PC-3 (cell line): Measurements from ENCODE around the gene SERPINB5. TPM values are rescaled to one million over a fixed set of nuclear protein-coding genes. Genes with fewer than 3 reads are reported as not detected.

Experiments
- ATAC-seq: fragments of 200-7000 bp; cut with Tn5 transposase; 2 replicates; pipeline ENCODE4 v1.9.1; 2020; ENCODE audit warnings: mild to moderate bottlenecking, moderate library complexity
- BruUV-seq: library from RNA; stranded (reverse); fragments of 400-500 nt; replicated peaks from 2 replicates; lab custom pipeline; 2021; lab: Mats Ljungman, UMichigan
- CTCF ChIA-PET: fragments of 300-600 bp; sonication (Branson Sonifier 250); formaldehyde crosslinking; loops from one replicate; lab custom pipeline; 2022; ENCODE audit warnings: antibody characterized with exemption; lab: Charles Lee
- POLR2A ChIA-PET: fragments of 300-600 bp; sonication (Branson Sonifier 250); formaldehyde crosslinking; loops from one replicate; lab custom pipeline; 2022; ENCODE audit warnings: antibody characterized with exemption; ENCODE audit not compliant: unreplicated experiment; lab: Charles Lee
- DNase-seq: peaks from one replicate; pipeline ENCODE4 v3.0.0-alpha.2; 2015
- H2AFZ ChIP-seq: fragments of 300-600 bp; sonication (generic); 2 replicates; pipeline ENCODE4 v1.6.0; 2016; ENCODE audit warnings: antibody characterized with exemption, low read length
- H3F3A ChIP-seq: fragments of 300-600 bp; sonication (generic); one replicate; pipeline ENCODE4 v1.6.0; 2017; ENCODE audit warnings: antibody characterized with exemption, low read length, control low read depth, mild to moderate bottlenecking; ENCODE audit not compliant: unreplicated experiment
- H3K27ac ChIP-seq: fragments of 300-600 bp; sonication (generic); 2 replicates; pipeline ENCODE4 v1.5.1; 2016; ENCODE audit warnings: mild to moderate bottlenecking, low read length
- H3K27me3 ChIP-seq: fragments of 300-600 bp; sonication (generic); 2 replicates; pipeline ENCODE4 v1.6.1; 2016; ENCODE audit warnings: low read length, mixed read lengths
- H3K36me3 ChIP-seq: fragments of 300-600 bp; sonication (generic); 2 replicates; pipeline ENCODE4 v1.6.1; 2016; ENCODE audit warnings: low read depth, mixed run types, low read length, mixed read lengths
- H3K4me1 ChIP-seq: fragments of 300-600 bp; sonication (generic); 2 replicates; pipeline ENCODE4 v1.5.1; 2016; ENCODE audit warnings: low read length; ENCODE audit not compliant: insufficient read depth
- H3K4me2 ChIP-seq: fragments of 300-600 bp; sonication (generic); 2 replicates; pipeline ENCODE4 v1.6.0; 2016; ENCODE audit warnings: low read length
- H3K4me3 ChIP-seq: fragments of 300-600 bp; sonication (generic); 2 replicates; pipeline ENCODE4 v1.5.1; 2016; ENCODE audit warnings: mild to moderate bottlenecking, low read length, mixed read lengths
- H3K79me2 ChIP-seq: fragments of 300-600 bp; sonication (generic); 2 replicates; pipeline ENCODE4 v1.6.1; 2017; ENCODE audit warnings: low read length, mixed read lengths
- H3K9ac ChIP-seq: fragments of 300-600 bp; sonication (generic); 2 replicates; pipeline ENCODE4 v1.6.0; 2016; ENCODE audit warnings: mild to moderate bottlenecking, low read length
- H3K9me2 ChIP-seq: fragments of 300-600 bp; sonication (generic); replicated peaks from 2 replicates; pipeline ENCODE4 v1.6.1; 2016; ENCODE audit warnings: mixed run types, low read length, mixed read lengths
- H3K9me3 ChIP-seq: fragments of 300-600 bp; sonication (generic); 2 replicates; pipeline ENCODE4 v1.6.1; 2016; ENCODE audit warnings: low read length, mixed read lengths
- H4K20me1 ChIP-seq: fragments of 300-600 bp; sonication (generic); 2 replicates; pipeline ENCODE4 v1.6.1; 2016; ENCODE audit warnings: low read length, mixed read lengths
- CTCF ChIP-seq: fragments of 300-600 bp; sonication (generic); conservative IDR thresholded peaks from 2 replicates; pipeline ENCODE4 v1.5.1; 2017; ENCODE audit warnings: antibody characterized with exemption, low read depth, mild to moderate bottlenecking, low read length
- EZH2 ChIP-seq: fragments of 300-600 bp; sonication (generic); IDR thresholded peaks from one replicate; pipeline ENCODE4 v1.6.1; 2017; ENCODE audit warnings: antibody characterized with exemption, mild to moderate bottlenecking, low read length; ENCODE audit not compliant: unreplicated experiment
- EZH2phosphoT487 ChIP-seq: fragments of 300-600 bp; sonication (generic); IDR thresholded peaks from 2 replicates; pipeline ENCODE4 v1.6.1; 2018; ENCODE audit warnings: mild to moderate bottlenecking, antibody characterized with exemption, low read length, borderline replicate concordance
- intact Hi-C: fragments of 100-400 bp; cut with micrococcal nuclease; formaldehyde crosslinking; loops from 2 replicates; pipeline ENCODE4 v1.9.0; 2023
- total RNA-seq: library from RNA; depleted of rRNA; stranded (reverse); fragments of >200 nt; gene quantifications from 2 replicates; pipeline ENCODE4 v1.2.3, GENCODE V29; 2014

SERPINB5 gene
- total RNA-seq, 1 experiment from 2014 or later, result 104 TPM

DNA sequence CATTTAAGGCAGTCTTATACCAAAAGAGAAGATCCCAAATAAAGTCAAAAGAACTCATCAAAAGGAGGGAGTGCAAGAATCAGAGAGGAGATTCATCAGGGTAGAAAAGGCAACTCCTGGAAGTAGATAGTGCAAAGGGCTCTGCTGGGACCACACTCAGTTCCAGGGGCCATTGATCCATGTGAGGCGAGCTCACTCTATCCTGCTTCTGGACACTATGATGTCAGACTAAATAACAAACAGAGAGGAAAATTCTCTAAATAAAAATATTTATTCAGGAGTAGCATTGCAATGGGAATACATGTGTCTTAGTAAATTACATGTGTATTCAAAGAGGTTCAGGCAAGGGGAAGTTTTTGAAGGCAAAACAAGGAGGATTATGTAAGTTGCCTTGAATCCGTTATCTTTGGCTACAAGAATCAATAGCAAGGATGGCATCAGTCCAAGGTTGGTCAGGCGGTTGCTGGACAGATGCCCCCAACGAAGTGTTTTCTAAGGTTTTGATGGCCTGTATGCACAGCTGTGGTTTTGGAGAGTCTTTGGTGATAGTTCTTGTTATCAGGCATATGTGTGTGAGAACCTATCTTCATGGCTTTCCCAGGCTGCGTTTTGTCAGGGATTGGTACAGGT lies 52.2 kb downstream of the SERPINB5 start:
- POLR2A ChIA-PET, result interaction anchor here (0.6 kb wide), 1 partner anchor 162 kb away, joined by 5 read pairs; no protein-coding TSS in a partner anchor
- H3K36me3 ChIP-seq, result no peaks in the 10 kb centered on the region

DNA sequence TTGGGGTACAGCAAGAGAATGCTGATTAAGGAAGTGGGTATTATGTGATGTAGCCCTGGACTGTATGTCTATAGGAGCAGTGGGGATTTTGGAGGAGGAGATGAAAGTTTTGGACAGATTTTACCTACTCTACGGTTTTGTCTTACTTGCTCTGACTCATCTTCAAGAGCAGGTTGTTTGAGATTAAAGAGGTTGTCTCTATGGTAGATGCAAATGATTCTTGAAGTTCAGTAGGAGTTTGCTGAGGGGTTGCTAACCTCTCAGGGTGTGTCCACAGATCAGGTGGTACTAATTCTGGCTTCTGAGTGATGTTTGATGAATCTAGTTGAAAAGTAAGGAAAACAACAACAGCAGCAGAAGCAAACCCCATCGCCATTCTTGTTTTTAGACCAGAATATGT lies 55.7 kb downstream of the SERPINB5 start:
- ChIA-PET POLR2A (interaction anchor here (0.6 kb wide), 1 partner anchor 421 kb away, joined by 6 read pairs; no protein-coding TSS in a partner anchor), CTCF (interaction anchor here (0.6 kb wide), 1 partner anchor 33 kb away, joined by 3 read pairs; no protein-coding TSS in a partner anchor)
- H3K36me3 ChIP-seq, result no peaks in the 10 kb centered on the region
- H3K79me2 ChIP-seq, result no peaks in the 10 kb centered on the region
- H3K27ac ChIP-seq, result no peak overlapping the region
- H3K9ac ChIP-seq, result no peak overlapping the region
- no peak overlapping the region for H2AFZ ChIP-seq
- H3K4me3 ChIP-seq, result no peak overlapping the region
- no peaks in the 10 kb centered on the region for H3K4me1 ChIP-seq
- DNase-seq (no peak), ATAC-seq (no peak)
- H3K27me3 ChIP-seq, result no peaks in the 10 kb centered on the region
- H4K20me1 ChIP-seq, result no peaks in the 10 kb centered on the region
- no peak for TF ChIP-seq CTCF
- intact Hi-C loops, result no loop called here
- BruUV-seq, result no TSS peak
- H3K4me2 ChIP-seq, result no peak overlapping the region
- no peaks in the 10 kb centered on the region for H3F3A ChIP-seq
- H3K9me3 ChIP-seq, result no peaks in the 10 kb centered on the region
- no peaks in the 10 kb centered on the region; the same call in 1 of the 2 replicates for H3K9me2 ChIP-seq

More for the DNA sequence above, 52.2 kb downstream of the SERPINB5 start:
- Histone ChIP-seq H3K27ac (no peak overlapping the region), H4K20me1 (no peaks in the 10 kb centered on the region), H3K9ac (no peak overlapping the region), H3K9me2 (no peaks in the 10 kb centered on the region; the same call in 1 of the 2 replicates), H2AFZ (no peak overlapping the region), H3K4me1 (no peaks in the 10 kb centered on the region), H3K4me3 (no peak overlapping the region), H3K79me2 (no peaks in the 10 kb centered on the region), H3K27me3 (no peaks in the 10 kb centered on the region), H3K4me2 (no peak overlapping the region), H3K9me3 (no peaks in the 10 kb centered on the region), H3F3A (no peaks in the 10 kb centered on the region)
- no TSS peak for BruUV-seq
- no peak for DNase-seq
- intact Hi-C loops, result no loop called here
- no peak for TF ChIP-seq EZH2
- no peak for TF ChIP-seq EZH2phosphoT487
- TF ChIP-seq CTCF, result no peak
- no peak for ATAC-seq
- CTCF ChIA-PET, result no interaction called here

GRCh38 chr18:63534615-63535014 lies 57.9 kb downstream of the SERPINB5 start:
- BruUV-seq, result no TSS peak
- H3K4me2 ChIP-seq, result no peak overlapping the region
- H3K9me3 ChIP-seq, result no peaks in the 10 kb centered on the region
- no peaks in the 10 kb centered on the region for H3K79me2 ChIP-seq
- TF ChIP-seq EZH2phosphoT487 (no peak), CTCF (no peak), EZH2 (no peak)
- no peak for DNase-seq
- H3F3A ChIP-seq, result no peaks in the 10 kb centered on the region
- intact Hi-C loops, result no loop called here
- no peak overlapping the region for H3K4me3 ChIP-seq
- H3K36me3 ChIP-seq, result no peaks in the 10 kb centered on the region
- no peak overlapping the region for H3K27ac ChIP-seq
- no peaks in the 10 kb centered on the region for H4K20me1 ChIP-seq
- ChIA-PET POLR2A (no interaction called here), CTCF (no interaction called here)
- ATAC-seq, result no peak
- no peaks in the 10 kb centered on the region for H3K27me3 ChIP-seq
- no peaks in the 10 kb centered on the region for H3K4me1 ChIP-seq
- H3K9me2 ChIP-seq, result no peaks in the 10 kb centered on the region
- no peak overlapping the region for H2AFZ ChIP-seq
- H3K9ac ChIP-seq, result no peak overlapping the region
